Duodenal mucosa (tissue), 2 donors: ENCODE measurements around the gene ZNF248.

Experiments
- H3K27ac ChIP-seq: one replicate; pipeline ENCODE4 v1.7.0; 2013; ENCODE audit warnings: low read depth, low read length
- H3K27me3 ChIP-seq, 2 donors: one replicate each; pipeline ENCODE4 v1.7.0; 2013; ENCODE audit warnings: low read length in 2 of 2, control low read depth in 1 of 2; ENCODE audit not compliant: insufficient read depth in 2 of 2, control insufficient read depth in 1 of 2
- H3K36me3 ChIP-seq, 2 donors: one replicate each; pipeline ENCODE4 v1.7.0; 2013; ENCODE audit warnings: low read length in 2 of 2, control low read depth in 1 of 2; ENCODE audit not compliant: insufficient read depth in 2 of 2, control insufficient read depth in 1 of 2
- H3K4me1 ChIP-seq, 2 donors: one replicate each; pipeline ENCODE4 v1.7.0; 2013; ENCODE audit warnings: low read length in 2 of 2, control low read depth in 1 of 2; ENCODE audit not compliant: insufficient read depth in 2 of 2, control insufficient read depth in 1 of 2
- H3K4me3 ChIP-seq, 2 donors: one replicate each; pipeline ENCODE4 v1.7.0; 2013; ENCODE audit warnings: low read length in 2 of 2, low read depth in 1 of 2
- H3K9ac ChIP-seq, 2 donors: one replicate each; pipeline ENCODE4 v1.7.0; 2013; ENCODE audit warnings: low read length in 2 of 2, low read depth in 1 of 2
- H3K9me3 ChIP-seq, 2 donors: one replicate each; pipeline ENCODE4 v1.7.0; 2013; ENCODE audit warnings: low read length in 2 of 2, control low read depth in 1 of 2; ENCODE audit not compliant: control insufficient read depth in 1 of 2

ZNF248 gene

DNA sequence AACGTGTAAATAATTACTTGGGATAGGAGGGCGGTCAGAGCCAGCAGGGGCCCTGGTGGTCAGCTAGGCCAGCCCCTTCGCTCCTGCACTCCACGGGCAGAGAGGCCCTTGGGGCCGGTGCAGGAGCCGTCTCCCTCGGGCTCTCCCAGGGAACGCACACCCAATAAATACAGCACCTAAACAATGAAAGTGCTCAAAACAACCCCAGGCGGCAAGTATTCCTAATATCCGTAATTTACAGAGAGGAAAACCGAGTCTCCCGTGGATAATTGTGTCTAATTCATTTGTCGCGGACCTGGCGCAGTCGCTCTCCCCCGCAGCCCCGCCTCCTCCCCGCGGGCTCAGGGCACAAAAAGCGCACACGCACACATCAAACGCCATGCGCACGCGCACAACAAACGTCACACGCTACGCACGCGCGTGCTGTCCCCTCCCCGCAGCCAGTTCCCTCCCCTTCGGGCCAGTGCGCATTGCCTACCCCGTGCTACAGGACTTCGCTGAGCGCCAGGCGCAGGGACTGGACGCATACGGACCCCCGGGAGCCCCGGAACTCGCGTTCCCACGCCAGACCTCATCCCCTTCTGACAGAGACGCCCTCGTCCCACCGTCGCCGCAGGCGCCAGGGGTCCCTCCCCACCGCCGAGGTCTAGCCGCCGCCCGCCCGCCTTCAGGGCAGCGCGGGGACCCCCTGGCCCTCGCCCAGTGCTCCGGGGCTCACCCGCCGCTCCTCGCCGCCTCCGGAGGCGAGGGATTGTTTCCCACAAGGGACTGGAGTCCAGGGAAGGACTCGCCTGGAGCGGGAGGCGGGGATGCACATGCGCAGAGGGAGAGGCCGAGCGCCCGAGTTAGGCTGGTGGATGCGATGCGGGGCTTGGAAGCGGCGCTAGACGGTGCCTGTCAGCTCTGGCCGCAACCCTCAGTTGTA lies at the start of gene ZNF248:
TSS of gene ZNF248 (minus strand) at position 324 of the 925 bp plus-strand sequence. CDS start 1,300 bp downstream, outside the sequence.
- H3K36me3 ChIP-seq, result no peaks in the 10 kb centered on the region

DNA sequence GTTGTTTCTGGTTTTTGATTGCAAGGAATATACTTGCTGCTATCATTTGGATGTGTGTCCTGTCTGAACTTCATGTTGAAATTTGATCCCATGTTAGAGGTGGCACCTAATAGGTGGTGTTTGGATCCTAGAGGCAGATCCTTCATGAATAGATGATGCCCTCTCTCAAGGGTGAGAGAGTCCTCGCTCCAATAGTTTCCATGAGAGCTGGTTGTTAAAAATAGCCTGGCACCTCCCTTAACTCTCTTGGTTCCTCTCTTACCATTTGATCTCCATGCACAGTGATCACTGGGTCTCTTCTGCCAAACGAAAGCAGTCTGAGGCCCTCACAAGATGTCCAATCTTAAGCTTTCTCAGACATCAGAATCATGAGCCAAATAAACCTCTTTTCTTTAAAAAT lies 49.0 kb upstream of the ZNF248 start:
- no peaks in the 10 kb centered on the region for H3K36me3 ChIP-seq
- H3K27me3 ChIP-seq, result no peaks in the 10 kb centered on the region
- no peak overlapping the region for H3K4me3 ChIP-seq
- no peak overlapping the region for H3K27ac ChIP-seq
- H3K9ac ChIP-seq, result no peak overlapping the region
- H3K4me1 ChIP-seq, result no peaks in the 10 kb centered on the region
- H3K9me3 ChIP-seq, result no peaks in the 10 kb centered on the region

More for the DNA sequence above, at the start of gene ZNF248:
- Histone ChIP-seq H3K9ac (peak within 1 kb of the TSS; percentile 97 to 98), H3K27me3 (no peaks in the 10 kb centered on the region), H3K27ac (peak within 1 kb of the TSS; percentile 100), H3K4me1 (peaks cover 20 to 31% of the 10 kb centered on the region in 2 donors), H3K4me3 (peak within 1 kb of the TSS; percentile 81 to 90), H3K9me3 (no peaks in the 10 kb centered on the region)

- peaks cover 20 to 32% of the 10 kb centered on the region in 2 donors for H3K9me3 ChIP-seq
- H3K4me3 ChIP-seq, result peak overlapping the region in 1 of 2 donors; percentile 36
- H3K27ac ChIP-seq, result no peak overlapping the region
- no peaks in the 10 kb centered on the region for H3K27me3 ChIP-seq
- H3K36me3 ChIP-seq, result no peaks in the 10 kb centered on the region
- no peaks in the 10 kb centered on the region for H3K4me1 ChIP-seq
- no peak overlapping the region for H3K9ac ChIP-seq
These were observed 39.0 kb upstream of the ZNF248 start for GRCh38 chr10:37896436-37896835.

DNA sequence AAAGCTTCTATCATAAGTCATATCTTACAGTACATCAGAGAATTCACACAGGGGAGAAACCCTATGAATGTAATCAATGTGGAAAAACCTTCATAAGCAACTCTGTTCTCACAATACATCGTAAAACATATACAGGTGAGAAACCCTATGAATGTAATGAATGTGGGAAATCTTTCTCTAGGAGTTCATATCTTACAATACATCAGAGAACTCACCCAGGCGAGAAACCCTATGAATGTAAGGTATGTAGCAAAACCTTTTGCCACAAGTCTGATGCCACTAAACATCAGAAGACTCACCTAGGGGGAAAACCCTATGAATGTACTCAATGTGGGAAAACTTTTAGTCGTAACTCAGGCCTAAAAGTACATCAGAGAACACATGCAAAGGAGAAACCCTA lies 38.3 kb upstream of the ZNF248 start:
- Histone ChIP-seq H3K27ac (no peak overlapping the region), H3K4me3 (no peak overlapping the region), H3K4me1 (no peaks in the 10 kb centered on the region), H3K36me3 (no peaks in the 10 kb centered on the region), H3K9ac (no peak overlapping the region), H3K27me3 (no peaks in the 10 kb centered on the region), H3K9me3 (peaks cover 25 to 34% of the 10 kb centered on the region in 2 donors)

GRCh38 chr10:37885850-37886249 lies 28.4 kb upstream of the ZNF248 start:
- Histone ChIP-seq H3K36me3 (no peaks in the 10 kb centered on the region), H3K4me1 (no peaks in the 10 kb centered on the region), H3K9me3 (peaks cover 0 to 7% of the 10 kb centered on the region in 2 donors), H3K27me3 (no peaks in the 10 kb centered on the region), H3K27ac (no peak overlapping the region), H3K9ac (no peak overlapping the region), H3K4me3 (no peak overlapping the region)

GRCh38 chr10:37872955-37873354 lies 15.5 kb upstream of the ZNF248 start:
- H3K4me1 ChIP-seq, result no peaks in the 10 kb centered on the region
- H3K9me3 ChIP-seq, result no peaks in the 10 kb centered on the region
- no peaks in the 10 kb centered on the region for H3K36me3 ChIP-seq
- H3K27ac ChIP-seq, result no peak overlapping the region
- H3K9ac ChIP-seq, result no peak overlapping the region
- no peak overlapping the region for H3K4me3 ChIP-seq
- no peaks in the 10 kb centered on the region for H3K27me3 ChIP-seq

- H3K9me3 ChIP-seq, result no peaks in the 10 kb centered on the region
- no peaks in the 10 kb centered on the region for H3K36me3 ChIP-seq
- H3K27me3 ChIP-seq, result no peaks in the 10 kb centered on the region
- no peak overlapping the region for H3K4me3 ChIP-seq
- H3K4me1 ChIP-seq, result no peaks in the 10 kb centered on the region
- no peak overlapping the region for H3K27ac ChIP-seq
- no peak overlapping the region for H3K9ac ChIP-seq
These were observed 14.9 kb upstream of the ZNF248 start for GRCh38 chr10:37872283-37872682.

GRCh38 chr10:37871568-37872251 lies 14.3 kb upstream of the ZNF248 start:
- Histone ChIP-seq H3K27ac (no peak overlapping the region), H3K4me3 (no peak overlapping the region), H3K9ac (no peak overlapping the region), H3K4me1 (no peaks in the 10 kb centered on the region), H3K9me3 (no peaks in the 10 kb centered on the region), H3K27me3 (no peaks in the 10 kb centered on the region), H3K36me3 (no peaks in the 10 kb centered on the region)

DNA sequence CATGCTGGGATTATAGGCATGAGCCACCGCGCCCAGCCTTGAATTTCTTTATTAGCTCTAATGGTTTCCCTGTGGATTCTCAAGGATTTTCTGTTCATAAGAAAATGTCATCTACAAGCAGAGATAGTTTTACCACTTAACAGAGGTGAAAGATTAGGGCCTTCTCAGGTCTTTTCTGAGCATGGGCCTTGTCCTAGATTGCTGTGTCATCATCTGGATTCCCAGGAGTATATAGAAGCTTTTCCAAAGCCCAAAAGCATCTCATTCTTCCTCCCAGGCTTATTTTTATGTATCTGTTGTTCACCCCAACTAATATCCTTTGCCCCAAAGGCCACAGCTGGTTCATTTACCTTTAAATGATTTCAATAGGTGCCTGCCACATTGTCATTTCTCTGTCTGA lies 13.7 kb upstream of the ZNF248 start:
- Histone ChIP-seq H3K27ac (no peak overlapping the region), H3K27me3 (no peaks in the 10 kb centered on the region), H3K9me3 (no peaks in the 10 kb centered on the region), H3K36me3 (no peaks in the 10 kb centered on the region), H3K9ac (no peak overlapping the region), H3K4me1 (no peaks in the 10 kb centered on the region), H3K4me3 (no peak overlapping the region)

DNA sequence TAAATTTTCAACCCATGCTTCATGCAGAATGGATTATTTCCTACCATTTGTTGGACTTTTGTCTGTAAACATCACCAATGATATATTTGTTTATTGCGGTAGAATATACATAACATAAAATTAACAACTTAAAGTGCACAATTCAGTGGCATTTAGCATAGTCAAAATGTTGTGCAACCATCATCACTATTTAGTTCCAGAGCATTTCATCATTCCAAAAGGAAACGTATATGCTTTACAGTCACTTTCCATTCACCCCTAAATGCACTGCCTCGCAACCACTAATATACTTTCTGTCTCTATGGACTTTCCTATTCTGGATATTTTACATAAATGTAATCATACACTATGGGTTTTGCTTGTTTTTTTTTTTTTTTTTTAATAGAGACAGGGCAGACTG lies 11.4 kb upstream of the ZNF248 start:
- H3K9me3 ChIP-seq, result no peaks in the 10 kb centered on the region
- no peaks in the 10 kb centered on the region for H3K4me1 ChIP-seq
- no peak overlapping the region for H3K4me3 ChIP-seq
- H3K27me3 ChIP-seq, result no peaks in the 10 kb centered on the region
- no peaks in the 10 kb centered on the region for H3K36me3 ChIP-seq
- H3K27ac ChIP-seq, result no peak overlapping the region
- no peak overlapping the region for H3K9ac ChIP-seq
